CD4-positive, alpha-beta T cell treated with Interleukin-21 for 1 hour (primary cell): ENCODE measurements around the gene ARHGEF1.

Source experiments
- DNase-seq: peaks from one replicate; pipeline ENCODE4 v3.0.0-alpha.2; 2020

ARHGEF1 gene

GRCh38 chr19:41886761-41887710, 4.1 kb downstream of the ARHGEF1 start:
- peak; percentile 80 for DNase-seq

- peak; percentile 82 for DNase-seq
These were observed 4.9 kb downstream of the ARHGEF1 start for GRCh38 chr19:41887711-41888382.

GRCh38 chr19:41888926-41889325, 5.9 kb downstream of the ARHGEF1 start:
- no peak for DNase-seq

- DNase-seq: no peak
These were observed 6.9 kb downstream of the ARHGEF1 start for GRCh38 chr19:41889896-41890295.

DNA sequence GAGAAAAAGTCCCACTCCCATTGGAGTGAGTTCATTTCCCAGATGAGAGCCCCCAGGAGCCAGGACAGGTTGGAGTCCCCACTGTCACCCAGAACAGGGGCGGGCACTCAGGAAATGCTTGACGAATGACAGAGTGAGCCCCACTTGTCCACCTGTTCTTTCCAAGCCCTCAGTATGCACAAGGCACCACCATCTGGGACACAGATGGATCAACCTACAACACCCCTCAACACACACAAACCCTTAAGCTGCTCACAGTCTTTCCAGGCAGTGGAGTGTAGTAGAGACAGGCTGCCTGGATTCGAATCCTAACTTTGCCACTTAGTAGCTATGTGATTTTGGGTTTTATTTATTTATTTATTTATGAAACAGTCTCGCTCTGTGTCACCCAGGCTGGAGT, 8.0 kb downstream of the ARHGEF1 start:
- no peak for DNase-seq

DNA sequence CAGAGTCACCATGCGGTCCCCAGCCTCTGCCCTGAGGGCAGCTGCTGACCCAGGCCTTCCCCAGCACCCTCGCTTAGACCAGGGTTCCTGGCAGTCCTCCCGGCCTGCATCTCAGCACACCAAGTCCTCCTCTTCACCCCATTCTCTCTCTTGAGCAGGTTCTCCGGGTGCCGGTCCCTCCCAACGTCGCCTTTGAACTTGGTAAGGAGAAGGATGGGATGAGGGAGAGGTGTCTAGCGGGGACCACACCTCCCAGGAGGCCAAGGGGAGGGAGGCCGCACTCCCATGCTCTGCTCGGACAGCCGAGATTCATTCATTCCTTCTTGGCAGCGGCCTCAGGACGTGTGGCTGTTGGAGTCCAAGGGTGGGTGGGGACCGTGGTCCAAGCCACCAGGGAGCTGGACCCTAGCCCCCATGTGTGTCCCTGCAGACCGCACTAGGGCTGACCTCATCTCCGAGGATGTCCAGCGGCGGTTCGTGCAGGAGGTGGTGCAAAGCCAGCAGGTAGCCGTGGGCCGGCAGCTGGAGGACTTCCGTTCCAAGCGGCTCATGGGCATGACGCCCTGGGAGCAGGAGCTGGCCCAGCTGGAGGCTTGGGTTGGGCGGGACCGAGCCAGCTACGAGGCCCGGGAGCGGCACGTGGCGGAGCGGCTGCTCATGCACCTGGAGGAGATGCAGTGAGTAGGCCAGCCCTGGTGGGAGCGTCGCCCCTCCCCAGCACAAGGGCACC, 9.4 kb downstream of the ARHGEF1 start:
- no peak for DNase-seq

- no peak for DNase-seq
These were observed 10.9 kb downstream of the ARHGEF1 start for GRCh38 chr19:41893899-41894298.

GRCh38 chr19:41894350-41894749, 11.4 kb downstream of the ARHGEF1 start:
- no peak for DNase-seq

- no peak for DNase-seq
These were observed 13.0 kb downstream of the ARHGEF1 start for GRCh38 chr19:41895745-41896580.

- no peak for DNase-seq
These were observed 13.6 kb downstream of the ARHGEF1 start for GRCh38 chr19:41896581-41896942.

- no peak for DNase-seq
These were observed 14.2 kb downstream of the ARHGEF1 start for GRCh38 chr19:41897181-41897580.

- DNase-seq: no peak
These were observed 14.8 kb downstream of the ARHGEF1 start for GRCh38 chr19:41897820-41898219.

GRCh38 chr19:41898235-41898634, 15.3 kb downstream of the ARHGEF1 start:
- DNase-seq: no peak

DNA sequence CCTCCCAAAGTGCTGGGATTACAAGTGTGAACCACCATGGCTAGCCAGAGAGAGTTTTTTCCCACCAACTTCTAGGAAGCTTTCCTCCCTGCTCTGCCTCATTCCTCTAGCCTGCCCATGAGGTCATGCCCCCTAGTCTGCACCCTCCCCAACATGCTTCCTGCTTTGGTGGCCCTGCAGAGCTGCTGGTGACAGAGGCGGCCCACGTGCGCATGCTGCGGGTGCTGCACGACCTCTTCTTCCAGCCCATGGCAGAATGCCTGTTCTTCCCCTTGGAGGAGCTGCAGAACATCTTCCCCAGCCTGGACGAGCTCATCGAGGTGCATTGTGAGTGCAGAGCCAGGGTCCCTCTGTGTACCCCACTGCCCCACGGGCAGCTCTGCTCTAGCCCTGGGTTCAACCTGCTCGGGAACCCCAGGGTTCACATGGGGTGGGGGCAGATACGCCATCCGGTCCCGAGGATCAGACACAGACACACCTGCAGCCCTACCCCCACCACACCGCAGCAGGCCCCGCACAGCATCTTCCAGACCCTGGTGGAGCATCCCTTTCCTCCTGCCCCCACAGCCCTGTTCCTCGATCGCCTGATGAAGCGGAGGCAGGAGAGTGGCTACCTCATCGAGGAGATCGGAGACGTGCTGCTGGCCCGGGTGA, 18.9 kb downstream of the ARHGEF1 start:
- no peak for DNase-seq

- no peak for DNase-seq
These were observed 19.6 kb downstream of the ARHGEF1 start for GRCh38 chr19:41902594-41902993.

DNA sequence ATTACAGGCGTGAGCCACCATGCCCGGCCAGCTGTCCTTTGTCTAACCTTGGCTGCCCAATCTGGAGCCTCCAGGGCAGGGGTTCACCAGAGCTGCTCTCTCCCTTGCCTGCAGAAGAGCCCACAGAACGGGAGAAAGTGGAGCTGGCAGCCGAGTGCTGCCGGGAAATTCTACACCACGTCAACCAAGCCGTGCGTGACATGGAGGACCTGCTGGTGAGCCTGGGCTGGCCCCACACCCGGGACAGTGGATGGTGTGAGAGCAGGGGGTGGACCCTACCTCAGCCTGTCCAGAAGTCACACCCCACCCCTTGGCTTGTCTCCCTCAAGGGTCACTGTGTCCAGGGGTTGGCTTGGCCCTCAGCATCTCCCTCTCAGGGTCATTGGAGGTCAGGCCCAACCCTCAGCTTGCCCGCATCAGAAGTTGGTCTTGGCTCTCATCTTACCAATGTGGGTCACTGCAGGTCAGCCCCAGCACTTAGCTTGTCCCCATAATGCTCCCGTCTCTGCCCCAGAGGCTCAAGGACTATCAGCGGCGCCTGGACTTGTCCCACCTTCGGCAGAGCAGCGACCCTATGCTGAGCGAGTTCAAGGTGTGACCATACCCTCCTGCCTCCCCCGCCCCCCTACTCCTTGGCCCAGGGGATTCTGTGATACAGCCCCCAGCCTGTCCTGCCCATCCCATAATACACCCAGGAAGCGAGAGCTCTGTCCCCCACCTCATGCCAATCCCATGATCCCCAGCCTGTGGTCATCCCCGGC, 20.4 kb downstream of the ARHGEF1 start:
- no peak for DNase-seq

DNA sequence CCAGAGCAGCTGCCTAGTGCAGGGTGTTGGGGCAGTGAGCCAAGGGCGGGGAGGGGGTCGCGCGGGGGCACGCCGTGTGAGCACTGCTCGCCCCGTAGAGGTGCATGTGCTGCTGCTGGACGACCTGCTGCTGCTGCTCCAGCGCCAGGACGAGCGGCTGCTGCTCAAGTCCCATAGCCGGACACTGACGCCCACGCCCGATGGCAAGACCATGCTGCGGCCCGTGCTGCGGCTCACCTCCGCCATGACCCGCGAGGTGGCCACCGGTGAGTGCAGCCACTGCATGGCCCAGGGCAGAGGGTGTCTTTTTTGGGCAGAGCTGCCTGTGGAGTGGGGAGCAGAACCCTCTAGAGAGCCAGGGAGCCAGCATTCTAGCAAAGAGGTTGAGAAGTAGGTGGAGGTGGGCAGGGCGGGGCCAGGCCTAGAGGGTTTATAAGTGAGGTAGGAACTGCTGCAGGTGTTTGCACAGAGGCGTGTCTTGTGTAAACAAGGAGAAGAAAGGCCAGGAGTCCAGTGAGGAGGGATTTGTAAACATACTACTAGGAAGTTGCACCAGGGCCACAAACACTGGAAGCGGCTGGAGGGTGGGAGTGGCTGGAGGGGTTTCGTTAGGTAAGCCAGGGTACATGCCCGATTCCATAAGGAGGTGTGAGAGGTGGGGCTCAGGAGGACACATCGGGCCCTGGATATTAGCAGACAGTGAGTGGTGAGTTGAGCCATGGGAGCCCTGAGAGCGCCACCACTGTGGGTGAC, 21.3 kb downstream of the ARHGEF1 start:
- no peak for DNase-seq

- DNase-seq: no peak
These were observed 22.5 kb downstream of the ARHGEF1 start for GRCh38 chr19:41905273-41906002.

DNA sequence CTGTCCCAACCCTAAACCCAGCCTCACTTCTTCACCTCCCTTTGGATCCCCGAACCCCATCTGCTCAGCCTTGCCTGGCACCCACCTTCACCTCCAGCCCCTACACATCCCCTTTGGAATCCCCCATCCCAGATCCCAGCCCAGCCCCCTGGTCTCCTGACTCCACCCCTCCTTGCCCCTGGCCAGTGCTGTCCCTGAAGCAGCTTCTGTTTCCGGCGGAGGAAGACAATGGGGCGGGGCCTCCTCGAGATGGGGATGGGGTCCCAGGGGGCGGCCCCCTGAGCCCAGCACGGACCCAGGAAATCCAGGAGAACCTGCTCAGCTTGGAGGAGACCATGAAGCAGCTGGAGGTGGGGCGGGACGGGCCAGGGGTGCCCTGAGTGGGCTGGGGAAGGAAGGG, 23.3 kb downstream of the ARHGEF1 start:
- DNase-seq: no peak
